ENCODE measurements around the gene KCNH1.

Gene KCNH1

GRCh38 chr1:210746024-210746731, 387.8 kb downstream of the KCNH1 start:
- no peak for DNase-seq

GRCh38 chr1:210743038-210743437, 390.9 kb downstream of the KCNH1 start:
- no peak for DNase-seq

- no peak for DNase-seq
These were observed 392.4 kb downstream of the KCNH1 start for GRCh38 chr1:210741564-210741963.

- no peak for DNase-seq
These were observed 394.3 kb downstream of the KCNH1 start for GRCh38 chr1:210739627-210740026.

- DNase-seq: no peak
These were observed 395.7 kb downstream of the KCNH1 start for GRCh38 chr1:210738256-210738655.

GRCh38 chr1:210736713-210737112, 397.2 kb downstream of the KCNH1 start:
- DNase-seq: no peak

GRCh38 chr1:210731597-210731996, 402.4 kb downstream of the KCNH1 start:
- DNase-seq: no peak

- DNase-seq: no peak
These were observed 402.8 kb downstream of the KCNH1 start for GRCh38 chr1:210731193-210731592.

GRCh38 chr1:210730023-210730422, 403.9 kb downstream of the KCNH1 start:
- no peak for DNase-seq

GRCh38 chr1:210728437-210729149, 405.4 kb downstream of the KCNH1 start:
- no peak for DNase-seq

GRCh38 chr1:210727709-210728108, 406.2 kb downstream of the KCNH1 start:
- no peak for DNase-seq

GRCh38 chr1:210726621-210727020, 407.3 kb downstream of the KCNH1 start:
- peak; percentile 25 for DNase-seq

GRCh38 chr1:210724768-210725167, 409.2 kb downstream of the KCNH1 start:
- DNase-seq: no peak

- DNase-seq: no peak
These were observed 410.3 kb downstream of the KCNH1 start for GRCh38 chr1:210723646-210724045.

GRCh38 chr1:210722410-210723081, 411.4 kb downstream of the KCNH1 start:
- DNase-seq: no peak

- no peak for DNase-seq
These were observed 418.9 kb downstream of the KCNH1 start for GRCh38 chr1:210715072-210715471.

- no peak for DNase-seq
These were observed 421.9 kb downstream of the KCNH1 start for GRCh38 chr1:210711825-210712612.

GRCh38 chr1:210709701-210710100, 424.2 kb downstream of the KCNH1 start:
- no peak for DNase-seq

GRCh38 chr1:210707300-210708240, 426.4 kb downstream of the KCNH1 start:
- DNase-seq: no peak

- no peak for DNase-seq
These were observed 427.7 kb downstream of the KCNH1 start for GRCh38 chr1:210706246-210706645.

- no peak for DNase-seq
These were observed 428.9 kb downstream of the KCNH1 start for GRCh38 chr1:210705086-210705485.

- no peak for DNase-seq
These were observed 430.4 kb downstream of the KCNH1 start for GRCh38 chr1:210703593-210703992.
